Breast epithelium (tissue), 4 donors: ENCODE data around the gene HBE1. TPM values are rescaled to one million over a fixed set of nuclear protein-coding genes. Genes with fewer than 3 reads are reported as not detected.

Source experiments
- DNase-seq, 2 donors: peaks; one replicate each; pipeline ENCODE4 v3.0.0-alpha.2; 2019; ENCODE audit warnings: low spot score in 2 of 2
- H3K27ac ChIP-seq, 2 donors: fragments of 200-600 bp; sonication (generic) in 1 of 2; one replicate each; pipeline ENCODE4 v1.5.1; 2016 to 2019; ENCODE audit warnings: mild to moderate bottlenecking in 1 of 2
- H3K27me3 ChIP-seq, 2 donors: fragments of 200-600 bp; sonication (generic) in 1 of 2; one replicate each; pipeline versions ENCODE4 v1.5.1 to v1.6.0; 2017 to 2019; ENCODE audit warnings: control low read depth in 1 of 2, mild to moderate bottlenecking in 1 of 2
- H3K36me3 ChIP-seq: fragments of 200-600 bp; one replicate; pipeline ENCODE4 v1.5.1; 2019
- H3K4me1 ChIP-seq, 2 donors: fragments of 200-600 bp; sonication (generic); one replicate each; pipeline ENCODE4 v1.5.1; 2016 to 2019; ENCODE audit warnings: control low read depth in 1 of 2
- H3K4me3 ChIP-seq, 3 donors: fragments of 200-600 bp; sonication (generic); 1 replicate in 2 of 3; 2 replicates in 1 of 3; pipeline ENCODE4 v1.5.1; 2016 to 2019; ENCODE audit warnings: mild to moderate bottlenecking in 3 of 3, moderate library complexity in 2 of 3
- H3K9me3 ChIP-seq, 2 donors: fragments of 200-600 bp; sonication (generic) in 1 of 2; one replicate each; pipeline ENCODE4 v1.5.1; 2016 to 2019; ENCODE audit warnings: control low read depth in 1 of 2
- POLR2A ChIP-seq: fragments of 450-650 bp; IDR thresholded peaks from one replicate; pipeline ENCODE4 v1.6.1; 2016; ENCODE audit warnings: antibody characterized with exemption, mild to moderate bottlenecking, moderate library complexity
- POLR2AphosphoS5 ChIP-seq, 3 donors: sonication (generic); formaldehyde crosslinking; IDR thresholded peaks; one replicate each; pipeline ENCODE4 v1.6.1; 2017; ENCODE audit warnings: antibody characterized with exemption in 3 of 3
- intact Hi-C: fragments of 100-400 bp; cut with DNase I; formaldehyde crosslinking; loops from one replicate; pipeline ENCODE4 v1.15.1; 2023; ENCODE audit warnings: low total_unique reads
- total RNA-seq, 3 donors: library from RNA; depleted of rRNA; stranded (reverse); fragments of >200 nt; gene quantifications; one replicate each; pipeline ENCODE4 v1.1.0, GENCODE V29; 2016
- TF ChIP-seq, protein P1 (sequence below), 3 donors: fragments of 450-650 bp; IDR thresholded peaks; one replicate each; pipeline ENCODE4 v1.5.1; 2016 to 2017; ENCODE audit warnings: antibody characterized with exemption in 3 of 3, mild to moderate bottlenecking in 3 of 3, moderate library complexity in 3 of 3

The HBE1 gene
- total RNA-seq, 3 donors from 2014 or later, result not detected

DNA sequence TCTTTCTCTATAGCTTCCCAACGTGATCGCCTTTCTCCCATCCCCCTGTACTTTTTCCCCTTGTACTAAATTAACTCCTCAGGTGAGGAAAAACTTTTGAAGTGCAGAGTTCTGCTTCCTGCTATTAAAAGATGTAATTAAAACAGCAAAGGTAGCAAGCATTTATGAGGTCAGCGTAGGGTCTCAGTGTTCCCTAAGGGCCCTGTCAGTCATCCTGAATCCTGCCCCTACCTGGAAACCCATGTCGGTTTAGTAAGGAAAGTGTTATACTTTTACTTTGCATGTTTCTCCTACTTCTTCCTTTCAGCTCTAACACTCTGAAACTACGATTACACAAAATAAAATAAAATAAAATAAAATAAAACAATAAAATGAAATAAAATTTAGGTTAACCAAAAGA lies 41.6 kb downstream of the HBE1 start:
- no peak for DNase-seq
- intact Hi-C loops, result no loop called here

DNA sequence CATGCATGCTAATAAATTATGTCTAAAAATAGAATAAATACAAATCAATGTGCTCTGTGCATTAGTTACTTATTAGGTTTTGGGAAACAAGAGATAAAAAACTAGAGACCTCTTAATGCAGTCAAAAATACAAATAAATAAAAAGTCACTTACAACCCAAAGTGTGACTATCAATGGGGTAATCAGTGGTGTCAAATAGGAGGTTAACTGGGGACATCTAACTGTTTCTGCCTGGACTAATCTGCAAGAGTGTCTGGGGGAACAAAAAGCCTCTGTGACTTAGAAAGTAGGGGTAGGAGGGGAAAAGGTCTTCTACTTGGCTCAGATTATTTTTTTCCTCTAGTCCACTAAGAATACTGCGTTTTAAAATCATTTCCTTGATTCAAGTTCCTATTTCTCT lies 42.1 kb downstream of the HBE1 start:
- no peak overlapping the region for H3K27ac ChIP-seq
- H3K4me3 ChIP-seq, result no peak overlapping the region
- no peaks in the 10 kb centered on the region for H3K27me3 ChIP-seq
- intact Hi-C loops, result no loop called here
- H3K36me3 ChIP-seq, result no peaks in the 10 kb centered on the region
- TF ChIP-seq, protein P1, sequence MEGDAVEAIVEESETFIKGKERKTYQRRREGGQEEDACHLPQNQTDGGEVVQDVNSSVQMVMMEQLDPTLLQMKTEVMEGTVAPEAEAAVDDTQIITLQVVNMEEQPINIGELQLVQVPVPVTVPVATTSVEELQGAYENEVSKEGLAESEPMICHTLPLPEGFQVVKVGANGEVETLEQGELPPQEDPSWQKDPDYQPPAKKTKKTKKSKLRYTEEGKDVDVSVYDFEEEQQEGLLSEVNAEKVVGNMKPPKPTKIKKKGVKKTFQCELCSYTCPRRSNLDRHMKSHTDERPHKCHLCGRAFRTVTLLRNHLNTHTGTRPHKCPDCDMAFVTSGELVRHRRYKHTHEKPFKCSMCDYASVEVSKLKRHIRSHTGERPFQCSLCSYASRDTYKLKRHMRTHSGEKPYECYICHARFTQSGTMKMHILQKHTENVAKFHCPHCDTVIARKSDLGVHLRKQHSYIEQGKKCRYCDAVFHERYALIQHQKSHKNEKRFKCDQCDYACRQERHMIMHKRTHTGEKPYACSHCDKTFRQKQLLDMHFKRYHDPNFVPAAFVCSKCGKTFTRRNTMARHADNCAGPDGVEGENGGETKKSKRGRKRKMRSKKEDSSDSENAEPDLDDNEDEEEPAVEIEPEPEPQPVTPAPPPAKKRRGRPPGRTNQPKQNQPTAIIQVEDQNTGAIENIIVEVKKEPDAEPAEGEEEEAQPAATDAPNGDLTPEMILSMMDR (IDR thresholded peaks at IDR 0.05), result no peak
- TF ChIP-seq POLR2A (no peak), POLR2AphosphoS5 (IDR thresholded peaks at IDR 0.05) (no peak)
- no peaks in the 10 kb centered on the region for H3K4me1 ChIP-seq
- DNase-seq, result no peak
- no peaks in the 10 kb centered on the region for H3K9me3 ChIP-seq

More for the DNA sequence above, 41.6 kb downstream of the HBE1 start:
- Histone ChIP-seq H3K36me3 (no peaks in the 10 kb centered on the region), H3K27ac (no peak overlapping the region), H3K9me3 (no peaks in the 10 kb centered on the region), H3K4me1 (no peaks in the 10 kb centered on the region), H3K27me3 (no peaks in the 10 kb centered on the region), H3K4me3 (no peak overlapping the region)
- TF ChIP-seq POLR2A, result no peak
- TF ChIP-seq, protein P1 (IDR thresholded peaks at IDR 0.05), result no peak
- TF ChIP-seq POLR2AphosphoS5 (IDR thresholded peaks at IDR 0.05), result no peak

DNA sequence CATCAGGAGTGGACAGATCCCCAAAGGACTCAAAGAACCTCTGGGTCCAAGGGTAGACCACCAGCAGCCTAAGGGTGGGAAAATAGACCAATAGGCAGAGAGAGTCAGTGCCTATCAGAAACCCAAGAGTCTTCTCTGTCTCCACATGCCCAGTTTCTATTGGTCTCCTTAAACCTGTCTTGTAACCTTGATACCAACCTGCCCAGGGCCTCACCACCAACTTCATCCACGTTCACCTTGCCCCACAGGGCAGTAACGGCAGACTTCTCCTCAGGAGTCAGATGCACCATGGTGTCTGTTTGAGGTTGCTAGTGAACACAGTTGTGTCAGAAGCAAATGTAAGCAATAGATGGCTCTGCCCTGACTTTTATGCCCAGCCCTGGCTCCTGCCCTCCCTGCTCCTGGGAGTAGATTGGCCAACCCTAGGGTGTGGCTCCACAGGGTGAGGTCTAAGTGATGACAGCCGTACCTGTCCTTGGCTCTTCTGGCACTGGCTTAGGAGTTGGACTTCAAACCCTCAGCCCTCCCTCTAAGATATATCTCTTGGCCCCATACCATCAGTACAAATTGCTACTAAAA lies 42.9 kb downstream of the HBE1 start, which contains the start of gene HBB:
HBB (minus strand) TSS at position 340 of the 579 bp plus-strand sequence; CDS start at position 290, 50 bp downstream.
- DNase-seq, result no peak
- TF ChIP-seq POLR2A (no peak), POLR2AphosphoS5 (IDR thresholded peaks at IDR 0.05) (no peak)
- TF ChIP-seq, protein P1 (IDR thresholded peaks at IDR 0.05), result no peak
- Histone ChIP-seq H3K4me1 (no peaks in the 10 kb centered on the region), H3K27ac (no peak within 1 kb of the TSS), H3K36me3 (no peaks in the 10 kb centered on the region), H3K9me3 (peaks cover 0 to 3% of the 10 kb centered on the region in 2 donors), H3K27me3 (no peaks in the 10 kb centered on the region), H3K4me3 (no peak within 1 kb of the TSS)
- intact Hi-C loops, result no loop called here

DNA sequence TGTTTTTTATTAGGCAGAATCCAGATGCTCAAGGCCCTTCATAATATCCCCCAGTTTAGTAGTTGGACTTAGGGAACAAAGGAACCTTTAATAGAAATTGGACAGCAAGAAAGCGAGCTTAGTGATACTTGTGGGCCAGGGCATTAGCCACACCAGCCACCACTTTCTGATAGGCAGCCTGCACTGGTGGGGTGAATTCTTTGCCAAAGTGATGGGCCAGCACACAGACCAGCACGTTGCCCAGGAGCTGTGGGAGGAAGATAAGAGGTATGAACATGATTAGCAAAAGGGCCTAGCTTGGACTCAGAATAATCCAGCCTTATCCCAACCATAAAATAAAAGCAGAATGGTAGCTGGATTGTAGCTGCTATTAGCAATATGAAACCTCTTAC lies 44.3 kb downstream of the HBE1 start:
- Histone ChIP-seq H3K27me3 (no peaks in the 10 kb centered on the region), H3K27ac (no peak overlapping the region), H3K36me3 (no peaks in the 10 kb centered on the region), H3K9me3 (peaks cover 3 to 4% of the 10 kb centered on the region in 2 donors), H3K4me1 (no peaks in the 10 kb centered on the region), H3K4me3 (no peak overlapping the region)
- DNase-seq, result no peak
- TF ChIP-seq POLR2A (no peak), POLR2AphosphoS5 (IDR thresholded peaks at IDR 0.05) (no peak)
- TF ChIP-seq, protein P1 (IDR thresholded peaks at IDR 0.05), result no peak
- intact Hi-C loops, result no loop called here

DNA sequence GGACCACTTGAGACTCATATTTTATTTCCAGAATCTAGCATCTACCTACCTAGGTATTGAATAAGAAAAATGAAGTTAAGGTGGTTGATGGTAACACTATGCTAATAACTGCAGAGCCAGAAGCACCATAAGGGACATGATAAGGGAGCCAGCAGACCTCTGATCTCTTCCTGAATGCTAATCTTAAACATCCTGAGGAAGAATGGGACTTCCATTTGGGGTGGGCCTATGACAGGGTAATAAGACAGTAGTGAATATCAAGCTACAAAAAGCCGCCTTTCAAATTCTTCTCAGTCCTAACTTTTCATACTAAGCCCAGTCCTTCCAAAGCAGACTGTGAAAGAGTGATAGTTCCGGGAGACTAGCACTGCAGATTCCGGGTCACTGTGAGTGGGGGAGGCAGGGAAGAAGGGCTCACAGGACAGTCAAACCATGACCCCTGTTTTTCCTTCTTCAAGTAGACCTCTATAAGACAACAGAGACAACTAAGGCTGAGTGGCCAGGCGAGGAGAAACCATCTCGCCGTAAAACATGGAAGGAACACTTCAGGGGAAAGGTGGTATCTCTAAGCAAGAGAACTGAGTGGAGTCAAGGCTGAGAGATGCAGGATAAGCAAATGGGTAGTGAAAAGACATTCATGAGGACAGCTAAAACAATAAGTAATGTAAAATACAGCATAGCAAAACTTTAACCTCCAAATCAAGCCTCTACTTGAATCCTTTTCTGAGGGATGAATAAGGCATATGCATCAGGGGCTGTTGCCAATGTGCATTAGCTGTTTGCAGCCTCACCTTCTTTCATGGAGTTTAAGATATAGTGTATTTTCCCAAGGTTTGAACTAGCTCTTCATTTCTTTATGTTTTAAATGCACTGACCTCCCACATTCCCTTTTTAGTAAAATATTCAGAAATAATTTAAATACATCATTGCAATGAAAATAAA lies 44.9 kb downstream of the HBE1 start:
- no peak overlapping the region for H3K4me3 ChIP-seq
- H3K36me3 ChIP-seq, result no peaks in the 10 kb centered on the region
- DNase-seq, result no peak
- H3K27ac ChIP-seq, result no peak overlapping the region
- TF ChIP-seq POLR2AphosphoS5 (IDR thresholded peaks at IDR 0.05) (no peak), POLR2A (no peak)
- TF ChIP-seq, protein P1 (IDR thresholded peaks at IDR 0.05), result no peak
- no peaks in the 10 kb centered on the region for H3K4me1 ChIP-seq
- no peaks in the 10 kb centered on the region for H3K27me3 ChIP-seq
- peaks cover 3 to 4% of the 10 kb centered on the region in 2 donors for H3K9me3 ChIP-seq
- intact Hi-C loops, result no loop called here
